Naive thymus-derived CD4-positive, alpha-beta T cell (primary cell): Measurements from ENCODE around the gene INPP5A. TPM values are rescaled to one million over a fixed set of nuclear protein-coding genes. Genes with fewer than 3 reads are reported as not detected.
"Not testable (repeated sequence)": the region's sequence is repeated elsewhere in the genome, so short reads cannot be mapped to it uniquely, and the experiment has no call there.

ENCODE experiments used
- ATAC-seq: fragments of 150-1000 bp; cut with Tn5 transposase; 2 replicates; pipeline ENCODE4 v1.10.0; 2021; ENCODE audit warnings: mild to moderate bottlenecking, moderate library complexity
- CTCF ChIA-PET: fragments of 350-600 bp; sonication (Branson Sonifier 250); formaldehyde crosslinking; loops from one replicate; lab custom pipeline; 2021; ENCODE audit warnings: antibody characterized with exemption; lab: Charles Lee
- POLR2A ChIA-PET: fragments of 350-600 bp; sonication (Branson Sonifier 250); formaldehyde crosslinking; loops from one replicate; lab custom pipeline; 2021; ENCODE audit warnings: antibody characterized with exemption, inconsistent platforms; lab: Charles Lee
- DNase-seq, 9 donors: peaks; one replicate each; pipeline versions ENCODE4 v3.0.0 to v3.0.0-alpha.2; 2020 to 2022; ENCODE audit warnings: mixed read lengths in 1 of 9
- H3K27ac ChIP-seq: one replicate; pipeline ENCODE4 v1.7.0; 2013; ENCODE audit warnings: mild to moderate bottlenecking, low read depth, low read length, moderate library complexity
- H3K27me3 ChIP-seq, 2 donors: one replicate each; pipeline ENCODE4 v1.7.0; 2013; ENCODE audit warnings: low read length in 2 of 2, mild to moderate bottlenecking in 2 of 2, moderate library complexity in 2 of 2; ENCODE audit not compliant: control insufficient read depth in 2 of 2, insufficient read depth in 2 of 2
- H3K36me3 ChIP-seq, 3 experiments: 1 replicate in 2 of 3; 2 replicates in 1 of 3; pipeline ENCODE4 v1.7.0; 2013; ENCODE audit warnings: low read length in 3 of 3, mild to moderate bottlenecking in 3 of 3, moderate library complexity in 1 of 3; ENCODE audit not compliant: insufficient read depth in 3 of 3, control insufficient read depth in 2 of 3
- H3K4me1 ChIP-seq, 2 donors: one replicate each; pipeline ENCODE4 v1.7.0; 2013; ENCODE audit warnings: low read length in 2 of 2, mild to moderate bottlenecking in 2 of 2, moderate library complexity in 1 of 2; ENCODE audit not compliant: control insufficient read depth in 2 of 2, insufficient read depth in 2 of 2
- H3K4me3 ChIP-seq: 2 replicates; pipeline ENCODE4 v1.7.0; 2013; ENCODE audit warnings: mild to moderate bottlenecking, low read length
- H3K9me3 ChIP-seq, 3 experiments: 1 replicate in 2 of 3; 2 replicates in 1 of 3; pipeline ENCODE4 v1.7.0; 2013; ENCODE audit warnings: low read length in 3 of 3; ENCODE audit not compliant: control insufficient read depth in 2 of 3
- H3K27ac Mint-ChIP-seq, 9 donors: one replicate each; pipeline ENCODE4 v1.8.0; 2020 to 2022; ENCODE audit warnings: mixed read lengths in 9 of 9, mild to moderate bottlenecking in 8 of 9, moderate library complexity in 5 of 9, inconsistent platforms in 2 of 9
- H3K27me3 Mint-ChIP-seq, 5 donors: one replicate each; pipeline ENCODE4 v1.8.0; 2021 to 2022; ENCODE audit warnings: mixed read lengths in 5 of 5, mild to moderate bottlenecking in 1 of 5
- H3K36me3 Mint-ChIP-seq, 5 donors: one replicate each; pipeline ENCODE4 v1.8.0; 2020 to 2022; ENCODE audit warnings: mixed read lengths in 5 of 5, mild to moderate bottlenecking in 3 of 5, inconsistent platforms in 1 of 5
- H3K4me1 Mint-ChIP-seq, 7 donors: one replicate each; pipeline ENCODE4 v1.8.0; 2020 to 2022; ENCODE audit warnings: mixed read lengths in 7 of 7, mild to moderate bottlenecking in 3 of 7, inconsistent platforms in 1 of 7
- H3K4me3 Mint-ChIP-seq, 10 donors: one replicate each; pipeline ENCODE4 v1.8.0; 2020 to 2022; ENCODE audit warnings: mild to moderate bottlenecking in 10 of 10, mixed read lengths in 10 of 10, moderate library complexity in 6 of 10, inconsistent platforms in 2 of 10
- H3K9me3 Mint-ChIP-seq, 11 donors: one replicate each; pipeline ENCODE4 v1.8.0; 2020 to 2022; ENCODE audit warnings: mixed read lengths in 11 of 11, mild to moderate bottlenecking in 4 of 11, inconsistent platforms in 1 of 11, moderate library complexity in 1 of 11
- intact Hi-C, 2 donors: fragments of 100-400 bp; cut with micrococcal nuclease; formaldehyde crosslinking; loops; one replicate each; pipeline ENCODE4 v1.15.1; 2023
- polyA plus RNA-seq, 2 donors: library from polyadenylated mRNA; unstranded; fragments of 300-500 nt; fragmentation: Illumina TruSeq; gene quantifications; one replicate each; pipeline ENCODE4 v1.2.3, GENCODE V29; 2021
- total RNA-seq, 6 experiments: library from RNA in 5 of 6; stranded (reverse) in 5 of 6; gene quantifications; 1 replicate in 5 of 6; 2 replicates in 1 of 6; pipeline ENCODE4 v1.2.3 and lab custom pipeline; 2021 to 2026

INPP5A gene, protein sequence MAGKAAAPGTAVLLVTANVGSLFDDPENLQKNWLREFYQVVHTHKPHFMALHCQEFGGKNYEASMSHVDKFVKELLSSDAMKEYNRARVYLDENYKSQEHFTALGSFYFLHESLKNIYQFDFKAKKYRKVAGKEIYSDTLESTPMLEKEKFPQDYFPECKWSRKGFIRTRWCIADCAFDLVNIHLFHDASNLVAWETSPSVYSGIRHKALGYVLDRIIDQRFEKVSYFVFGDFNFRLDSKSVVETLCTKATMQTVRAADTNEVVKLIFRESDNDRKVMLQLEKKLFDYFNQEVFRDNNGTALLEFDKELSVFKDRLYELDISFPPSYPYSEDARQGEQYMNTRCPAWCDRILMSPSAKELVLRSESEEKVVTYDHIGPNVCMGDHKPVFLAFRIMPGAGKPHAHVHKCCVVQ
- 10 to 100 TPM; 15.5 to 30.7 (median 28.7) TPM for total RNA-seq
- 1 to 10 TPM in 1 of 2 donors, under 1 TPM in 1; 0.97 to 2.0 TPM for polyA plus RNA-seq
- 31.2 reads per million, percentile 60 among the genes with 10 or more reads in this experiment for total RNA-seq (lab: John Stamatoyannopoulos, UW)

DNA sequence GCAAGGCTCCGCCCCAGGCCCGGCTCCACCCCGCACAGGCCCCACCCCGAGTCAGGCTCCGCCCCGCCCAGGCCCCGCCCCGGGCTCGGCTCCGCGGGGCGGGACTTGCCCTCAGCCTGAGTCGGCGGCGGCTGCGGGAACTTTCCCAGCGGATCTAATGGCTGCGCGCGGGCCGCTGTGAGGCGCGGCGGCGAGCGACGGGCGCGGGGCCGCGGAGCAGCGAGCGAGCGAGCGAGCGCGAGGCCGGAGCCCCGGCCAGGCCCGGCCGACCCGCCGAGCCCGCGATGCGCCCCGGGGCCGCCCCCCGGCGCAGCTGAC lies at the start of gene INPP5A:
Gene INPP5A (plus strand): TSS at position 104 of the 318 bp plus-strand sequence. CDS start 310 bp downstream, outside the sequence.
- ChIA-PET CTCF (no interaction called here), POLR2A (interaction anchor here (5.0 kb wide), 1 partner anchor 13 kb away, joined by 26 read pairs; no protein-coding TSS in a partner anchor)
- Histone ChIP-seq H3K27ac (peak within 1 kb of the TSS; percentile 86), H3K36me3 (no peaks in the 10 kb centered on the region), H3K9me3 (no peaks in the 10 kb centered on the region), H3K27me3 (no peaks in the 10 kb centered on the region), H3K4me3 (peak within 1 kb of the TSS; percentile 74), H3K4me1 (peaks cover 11 to 44% of the 10 kb centered on the region in 2 donors)
- DNase-seq (peak in 1 of 9 donors; percentile 100), ATAC-seq (no peak)
- Mint-ChIP-seq H3K9me3 (peaks cover 0 to under 1% (median 0%) of the 10 kb centered on the region in 11 donors), H3K27me3 (peaks cover 0 to 22% (median 0%) of the 10 kb centered on the region in 5 donors), H3K4me3 (peak within 1 kb of the TSS; percentile 85 to 98 (median 92)), H3K4me1 (peaks cover 38 to 58% (median 45%) of the 10 kb centered on the region in 7 donors), H3K36me3 (peaks cover 0 to 6% (median 0%) of the 10 kb centered on the region in 5 donors), H3K27ac (peak within 1 kb of the TSS; percentile 89 to 97 (median 94))
- intact Hi-C loops, result loop anchor here (1.0 to 10.0 kb wide), 25 partner anchors 14 to 855 kb away; partner anchors contain the start of genes DPYSL4 (in 2 of the 2), LRRC27 (in 2 of the 2), PAOX (in 2 of the 2) and ECHS1 (in 1 of the 2)

DNA sequence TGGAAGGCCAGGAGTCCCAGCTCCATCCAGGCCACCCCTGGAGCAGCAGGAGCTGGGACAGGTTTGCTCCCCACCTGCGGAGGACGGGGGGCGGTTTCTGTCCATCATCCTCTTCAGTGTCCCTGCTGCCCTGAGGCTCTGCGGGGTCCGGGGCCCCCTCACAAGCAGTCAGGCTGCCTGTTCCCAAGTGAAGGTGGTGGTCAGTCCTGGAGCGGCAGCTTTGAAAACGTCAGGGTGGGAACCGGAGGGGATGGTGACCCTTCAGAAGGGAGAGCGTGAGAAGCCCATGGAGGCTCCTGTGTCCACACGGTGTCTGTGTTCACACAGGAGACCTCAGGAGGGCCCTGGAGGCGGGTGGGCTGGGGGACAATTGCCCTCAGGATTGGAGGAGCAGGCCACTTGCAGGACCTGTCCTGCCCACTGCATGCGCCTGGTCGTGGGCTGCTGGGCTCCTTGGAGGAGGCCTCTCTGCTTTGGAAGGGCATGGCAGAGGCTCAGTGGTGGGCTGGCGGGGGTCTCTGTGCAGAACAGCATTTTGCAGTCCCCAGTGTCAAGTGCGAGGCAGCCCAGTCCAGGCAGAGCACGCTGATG lies 49.3 kb upstream of the INPP5A start:
- CTCF ChIA-PET, result no interaction called here
- DNase-seq, result no peak
- no peak overlapping the region for H3K27ac ChIP-seq
- Mint-ChIP-seq H3K27ac (no peak overlapping the region), H3K4me1 (peaks cover 0 to 5% (median 0%) of the 10 kb centered on the region in 7 donors), H3K27me3 (no peaks in the 10 kb centered on the region), H3K4me3 (no peak overlapping the region), H3K36me3 (no peaks in the 10 kb centered on the region), H3K9me3 (peaks cover 0 to 3% (median 0%) of the 10 kb centered on the region in 11 donors)
- no peaks in the 10 kb centered on the region for H3K27me3 ChIP-seq
- no peaks in the 10 kb centered on the region for H3K4me1 ChIP-seq
- POLR2A ChIA-PET, result no interaction called here
- H3K4me3 ChIP-seq, result no peak overlapping the region
- no peaks in the 10 kb centered on the region for H3K9me3 ChIP-seq
- intact Hi-C loops, result no loop called here
- H3K36me3 ChIP-seq, result no peaks in the 10 kb centered on the region
- no peak for ATAC-seq

DNA sequence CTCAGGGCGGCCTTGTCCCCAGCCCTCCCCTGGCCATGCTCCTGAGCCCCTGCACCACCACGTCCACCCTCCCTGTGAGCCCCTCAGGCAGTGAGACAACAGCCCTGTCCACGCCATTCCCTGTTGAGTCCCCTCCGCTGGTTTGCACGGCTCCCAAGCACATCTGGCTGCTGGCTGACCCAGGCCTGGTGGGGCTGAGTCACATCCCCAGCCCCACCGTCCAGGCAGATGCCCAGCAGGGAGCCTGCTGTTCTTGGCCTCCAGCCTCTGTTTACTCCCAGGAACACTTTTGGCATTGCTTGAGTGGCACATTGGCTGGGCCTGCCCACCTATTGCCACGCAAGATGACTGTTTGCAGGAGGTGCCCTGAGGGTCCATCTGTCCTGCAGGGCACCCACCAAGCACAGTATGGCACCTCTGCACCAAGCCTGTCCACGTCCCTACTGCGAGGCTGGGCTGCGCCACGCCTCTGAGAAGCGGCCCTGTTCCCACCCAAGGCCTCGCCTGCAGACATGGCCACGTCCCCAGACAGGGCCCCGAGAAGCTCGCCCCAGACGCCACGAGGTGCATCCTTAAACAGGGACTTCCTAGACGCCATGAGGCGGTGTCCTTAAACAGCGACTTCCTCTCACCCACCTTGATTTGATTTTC lies 48.4 kb upstream of the INPP5A start:
- no peaks in the 10 kb centered on the region for H3K36me3 Mint-ChIP-seq
- peaks cover 0 to 3% (median 0%) of the 10 kb centered on the region in 11 donors for H3K9me3 Mint-ChIP-seq
- Histone ChIP-seq H3K4me3 (no peak overlapping the region), H3K4me1 (no peaks in the 10 kb centered on the region), H3K27me3 (no peaks in the 10 kb centered on the region), H3K36me3 (no peaks in the 10 kb centered on the region), H3K27ac (no peak overlapping the region), H3K9me3 (no peaks in the 10 kb centered on the region)
- no peak for ATAC-seq
- no peaks in the 10 kb centered on the region for H3K27me3 Mint-ChIP-seq
- CTCF ChIA-PET, result no interaction called here
- POLR2A ChIA-PET, result no interaction called here
- DNase-seq, result no peak
- intact Hi-C loops, result no loop called here
- H3K27ac Mint-ChIP-seq, result no peak overlapping the region
- peaks cover 0 to 5% (median 0%) of the 10 kb centered on the region in 7 donors for H3K4me1 Mint-ChIP-seq
- H3K4me3 Mint-ChIP-seq, result no peak overlapping the region

DNA sequence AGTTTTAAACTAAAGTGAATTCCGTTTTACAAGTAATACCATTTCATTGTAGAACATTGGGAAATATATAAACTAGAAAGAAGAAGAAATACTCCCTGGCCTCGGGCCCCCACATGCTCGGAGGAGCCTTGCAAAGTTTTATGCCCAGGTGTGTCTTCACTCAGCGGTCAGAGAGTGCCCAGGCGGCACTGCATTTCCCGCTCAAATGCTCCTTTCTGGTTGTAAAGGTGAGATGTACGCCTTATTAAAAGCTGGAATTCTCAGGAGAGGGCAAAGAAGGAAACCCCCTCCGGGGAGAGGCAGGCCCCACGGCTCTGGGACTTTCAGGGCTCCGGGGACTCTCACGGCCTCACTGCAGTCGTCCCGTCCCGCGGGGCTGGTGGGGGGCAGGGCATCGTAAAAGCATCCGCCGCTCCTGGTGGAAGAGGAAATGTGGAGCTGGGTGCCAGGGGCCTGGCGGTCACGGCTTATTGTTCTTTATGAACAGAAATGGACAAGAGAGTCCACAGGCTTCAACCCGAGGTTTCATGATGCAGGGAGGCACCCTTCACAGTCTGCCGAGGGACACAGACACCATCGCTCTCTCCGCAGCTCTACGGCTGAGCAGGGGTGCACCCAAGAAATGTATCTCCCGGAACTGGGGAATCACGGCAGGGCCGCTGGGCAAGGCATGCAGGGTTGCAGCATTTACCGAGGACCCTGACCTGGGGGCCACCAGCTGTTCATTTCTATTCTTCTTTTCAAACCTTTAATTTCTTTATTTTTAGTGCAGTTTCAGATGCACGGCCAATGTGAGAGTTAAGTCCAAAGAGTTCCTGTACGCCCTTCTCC lies 47.7 kb upstream of the INPP5A start:
- Histone ChIP-seq H3K4me1 (no peaks in the 10 kb centered on the region), H3K9me3 (no peaks in the 10 kb centered on the region), H3K4me3 (no peak overlapping the region), H3K36me3 (no peaks in the 10 kb centered on the region), H3K27me3 (no peaks in the 10 kb centered on the region), H3K27ac (no peak overlapping the region)
- Mint-ChIP-seq H3K4me3 (no peak overlapping the region), H3K36me3 (no peaks in the 10 kb centered on the region), H3K27ac (no peak overlapping the region), H3K9me3 (peaks cover 0 to 3% (median 0%) of the 10 kb centered on the region in 11 donors), H3K4me1 (peaks cover 0 to 5% (median 0%) of the 10 kb centered on the region in 7 donors), H3K27me3 (no peaks in the 10 kb centered on the region)
- DNase-seq, result no peak
- CTCF ChIA-PET, result no interaction called here
- intact Hi-C loops, result no loop called here
- POLR2A ChIA-PET, result no interaction called here
- ATAC-seq, result no peak

DNA sequence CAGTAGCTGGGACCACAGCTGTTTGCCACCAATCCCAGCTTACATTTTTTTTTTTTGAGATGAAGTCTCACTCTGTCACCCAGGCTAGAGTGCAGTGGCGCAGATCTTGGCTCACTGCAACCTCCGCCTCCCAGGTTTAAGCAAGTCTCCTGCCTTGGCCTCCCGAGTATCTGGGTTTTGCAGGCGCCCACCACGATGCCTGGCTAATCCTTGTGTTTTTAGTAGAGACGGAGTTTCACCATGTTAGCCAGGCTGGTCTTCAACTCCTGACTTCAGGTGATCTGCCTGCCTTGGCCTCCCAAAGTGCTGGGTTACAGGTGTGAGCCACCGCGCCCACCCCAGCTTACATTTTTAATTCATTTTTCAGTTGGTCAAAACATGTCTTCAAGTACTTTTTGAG lies 46.1 kb upstream of the INPP5A start:
- H3K4me3 Mint-ChIP-seq, result not testable (repeated sequence)

More for the DNA sequence above, 46.1 kb upstream of the INPP5A start:
- H3K9me3 Mint-ChIP-seq, POLR2A ChIA-PET, intact Hi-C loops, H3K9me3 ChIP-seq, H3K4me1 ChIP-seq, H3K36me3 ChIP-seq, H3K27me3 ChIP-seq, H3K27me3 Mint-ChIP-seq, H3K36me3 Mint-ChIP-seq, DNase-seq, H3K4me3 ChIP-seq, H3K27ac ChIP-seq, H3K4me1 Mint-ChIP-seq, ATAC-seq: not testable (repeated sequence)
- CTCF ChIA-PET, result interaction anchor here (0.7 to 1.1 kb wide), 2 partner anchors 45 to 348 kb away, joined by 3 read pairs; no protein-coding TSS in a partner anchor
- peak overlapping the region in 1 of 9 donors; percentile 36 for H3K27ac Mint-ChIP-seq
